Left colon (tissue), 2 donors: ENCODE results near the gene C11orf42. TPM values are rescaled to one million over a fixed set of nuclear protein-coding genes. Genes with fewer than 3 reads are reported as not detected.

Experiments used
- ATAC-seq: fragments of 200-7000 bp; cut with Tn5 transposase; one replicate; pipeline ENCODE4 v1.9.1; 2020; ENCODE audit warnings: mild to moderate bottlenecking, moderate library complexity
- DNase-seq, 2 donors: peaks; one replicate each; pipeline ENCODE4 v3.0.0-alpha.2; 2020
- intact Hi-C, 2 donors: fragments of 100-400 bp; cut with DNase I in 1 of 2; cut with micrococcal nuclease in 1 of 2; formaldehyde crosslinking; loops; one replicate each; pipeline versions ENCODE4 v1.11.2 to v1.14.0; 2022; cut with DNase I, micrococcal nuclease
- long read RNA-seq: library from polyadenylated mRNA; unstranded; transcript quantifications from one replicate; pipeline ENCODE4 v2.0.0, GENCODE V29; 2021
- total RNA-seq, 2 donors: library from RNA; stranded (reverse); fragmentation: NEBNext Ultra II Directional; extraction: Animal tissue kit (Norgen Biotek cat#: 25700); gene quantifications; one replicate each; pipeline ENCODE4 v1.2.1, GENCODE V29; 2021
- donor health status: DM: no; HTN: no; CAD: no.
- donor health status: DM: yes; HTN: yes; CAD: no.

C11orf42 gene, protein sequence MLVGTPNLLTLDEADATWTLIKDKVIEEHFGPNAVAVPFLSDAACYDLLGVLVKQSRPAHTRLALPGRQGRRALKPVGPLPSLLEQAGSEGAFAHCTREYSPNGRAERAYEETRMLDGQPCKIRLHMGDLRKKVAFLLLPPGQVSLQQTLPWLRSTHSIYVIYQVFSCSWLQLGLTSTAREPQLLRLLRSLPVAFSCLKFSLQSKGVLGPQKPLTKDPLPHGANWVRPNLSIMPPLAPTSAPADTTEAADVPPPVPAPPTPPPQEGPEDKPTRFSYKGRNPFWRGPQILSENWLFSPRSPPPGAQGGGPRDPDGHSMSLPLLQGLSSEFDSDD
- total RNA-seq = not detected
- long read RNA-seq = 0 reads

DNA sequence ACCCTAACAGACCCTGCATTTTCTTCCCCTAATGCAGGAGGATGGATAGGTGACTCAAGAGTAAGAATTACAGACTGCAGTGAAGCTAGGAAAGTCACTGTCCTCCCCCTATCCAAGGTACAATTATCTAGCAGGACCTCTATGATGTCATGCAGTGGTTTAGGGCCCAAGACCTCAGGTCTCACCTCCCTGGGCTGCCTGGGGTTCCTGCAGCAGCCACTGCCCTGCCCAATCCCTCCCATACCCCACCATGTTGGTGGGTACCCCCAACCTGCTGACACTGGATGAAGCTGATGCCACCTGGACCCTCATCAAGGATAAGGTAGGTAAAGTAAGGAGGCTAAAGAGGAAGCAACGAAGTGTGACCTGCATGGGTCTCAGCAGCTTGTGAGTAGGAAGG is at the start of gene C11orf42:
Gene C11orf42, plus strand, starts transcription at position 192 of the 400 bp plus-strand sequence. Its CDS starts 59 bp downstream, at position 251.
- ATAC-seq (no peak), DNase-seq (no peak)
- intact Hi-C loops = no loop called here

- DNase-seq (no peak), ATAC-seq (no peak)
- intact Hi-C loops = no loop called here
These were observed 48.6 kb upstream of the C11orf42 start for GRCh38 chr11:6156628-6157359.

DNA sequence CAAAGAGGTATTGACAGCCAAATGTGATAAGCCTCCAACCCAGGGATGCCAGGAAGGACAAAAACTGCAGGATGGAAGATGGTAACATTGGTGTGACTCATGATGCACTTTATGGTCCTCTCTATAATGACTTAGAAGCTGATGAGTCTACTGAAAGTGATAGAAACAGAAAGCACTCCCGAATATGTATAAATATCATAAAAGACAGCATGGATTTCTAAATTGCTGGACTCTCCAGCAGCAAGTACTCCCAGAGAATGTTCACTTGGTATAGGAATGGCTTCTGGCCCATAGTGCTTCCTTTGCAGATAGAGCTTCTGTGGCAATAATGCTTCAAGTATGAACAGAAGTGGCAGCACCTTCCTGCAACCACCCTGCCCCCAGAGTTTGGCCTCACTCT is 35.1 kb upstream of the C11orf42 start, which contains the start of gene OR52B2:
Gene OR52B2, minus strand, starts transcription at position 101 of the 400 bp plus-strand sequence. Its CDS starts 0 bp downstream, at position 101.
- DNase-seq (no peak), ATAC-seq (no peak)
- intact Hi-C loops = no loop called here

DNA sequence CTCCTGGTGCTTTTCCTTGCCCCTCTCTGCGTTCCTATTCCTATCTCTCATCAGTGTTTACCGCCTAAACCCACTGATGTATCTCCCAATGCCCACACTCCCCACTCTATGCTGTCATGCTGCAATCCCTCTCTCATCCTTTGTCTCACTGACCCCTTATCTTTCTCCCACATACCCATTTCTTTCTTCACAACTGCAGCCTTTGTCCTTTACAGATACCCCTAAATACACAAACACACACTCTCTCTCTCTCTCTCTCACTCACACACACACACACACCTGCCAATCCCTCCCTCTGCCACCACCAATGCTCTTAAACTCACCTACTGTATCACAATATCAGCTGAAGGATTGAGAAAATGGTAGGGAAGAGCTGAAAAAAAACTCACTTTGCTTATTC is 29.9 kb upstream of the C11orf42 start:
- DNase-seq = no peak
- intact Hi-C loops = no loop called here
- no peak for ATAC-seq

DNA sequence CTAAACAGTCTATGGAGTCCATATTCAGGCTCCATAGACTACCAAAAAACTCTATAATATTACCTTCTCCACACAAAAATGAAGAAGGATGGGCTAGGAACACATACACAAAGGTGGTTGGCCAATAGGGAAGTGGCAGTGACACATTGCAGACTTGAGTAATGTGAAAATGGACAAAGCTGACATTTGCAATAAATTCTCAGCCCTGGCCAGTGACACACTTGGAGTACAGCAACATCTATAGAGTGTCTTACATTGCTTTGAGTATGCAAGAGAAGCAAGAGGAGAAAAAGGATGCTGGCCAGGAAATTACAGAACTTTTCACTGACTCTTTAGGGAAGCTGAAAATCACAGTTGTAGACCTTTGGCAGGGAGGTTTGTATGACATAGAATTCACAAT is 13.6 kb upstream of the C11orf42 start:
- no peak for DNase-seq
- intact Hi-C loops = no loop called here
- no peak for ATAC-seq

- DNase-seq (no peak), ATAC-seq (no peak)
- intact Hi-C loops = no loop called here
These were observed 11.2 kb upstream of the C11orf42 start for GRCh38 chr11:6194065-6194581.

DNA sequence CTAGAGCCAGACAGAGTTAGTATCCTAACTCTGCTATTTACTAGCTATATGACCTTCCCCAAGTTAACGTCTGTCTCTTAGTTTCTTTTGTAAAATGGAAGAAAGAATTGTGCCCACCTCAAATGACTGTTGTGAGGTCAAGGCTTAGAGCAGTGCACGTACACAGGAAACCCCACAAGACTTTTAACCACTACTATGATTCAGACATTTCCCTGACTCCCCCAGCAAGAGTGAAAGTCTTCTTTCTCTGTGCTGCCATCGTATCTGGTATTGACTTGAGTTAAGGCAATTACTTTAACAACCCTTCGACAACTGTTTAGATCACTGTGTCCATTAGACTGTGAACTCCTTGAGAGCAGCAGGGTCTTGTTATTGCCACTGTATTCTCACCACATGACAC is 9.0 kb upstream of the C11orf42 start:
- intact Hi-C loops = no loop called here
- ATAC-seq = no peak
- no peak for DNase-seq

GRCh38 chr11:6197466-6198200 is 7.7 kb upstream of the C11orf42 start:
- intact Hi-C loops = no loop called here
- ATAC-seq = no peak

DNA sequence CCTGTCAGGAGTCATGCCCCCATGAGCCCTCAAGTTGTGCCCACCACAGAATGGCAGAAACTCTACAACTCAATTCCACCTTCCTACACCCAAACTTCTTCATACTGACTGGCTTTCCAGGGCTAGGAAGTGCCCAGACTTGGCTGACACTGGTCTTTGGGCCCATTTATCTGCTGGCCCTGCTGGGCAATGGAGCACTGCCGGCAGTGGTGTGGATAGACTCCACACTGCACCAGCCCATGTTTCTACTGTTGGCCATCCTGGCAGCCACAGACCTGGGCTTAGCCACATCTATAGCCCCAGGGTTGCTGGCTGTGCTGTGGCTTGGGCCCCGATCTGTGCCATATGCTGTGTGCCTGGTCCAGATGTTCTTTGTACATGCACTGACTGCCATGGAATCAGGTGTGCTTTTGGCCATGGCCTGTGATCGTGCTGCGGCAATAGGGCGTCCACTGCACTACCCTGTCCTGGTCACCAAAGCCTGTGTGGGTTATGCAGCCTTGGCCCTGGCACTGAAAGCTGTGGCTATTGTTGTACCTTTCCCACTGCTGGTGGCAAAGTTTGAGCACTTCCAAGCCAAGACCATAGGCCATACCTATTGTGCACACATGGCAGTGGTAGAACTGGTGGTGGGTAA is 6.1 kb upstream of the C11orf42 start, which contains the start of gene OR52W1:
Gene OR52W1, plus strand, starts transcription at position 51 of the 637 bp plus-strand sequence. Its CDS starts 0 bp downstream, at position 51.
- intact Hi-C loops = no loop called here

More at GRCh38 chr11:6197466-6198200, 7.7 kb upstream of the C11orf42 start:
- DNase-seq = no peak

GRCh38 chr11:6200975-6201374 is 4.4 kb upstream of the C11orf42 start:
- intact Hi-C loops = no loop called here
- peak; percentile 28 to 47 for DNase-seq
- ATAC-seq = no peak

More for the DNA sequence above, 6.1 kb upstream of the C11orf42 start, which contains the start of gene OR52W1:
- DNase-seq (no peak), ATAC-seq (no peak)

DNA sequence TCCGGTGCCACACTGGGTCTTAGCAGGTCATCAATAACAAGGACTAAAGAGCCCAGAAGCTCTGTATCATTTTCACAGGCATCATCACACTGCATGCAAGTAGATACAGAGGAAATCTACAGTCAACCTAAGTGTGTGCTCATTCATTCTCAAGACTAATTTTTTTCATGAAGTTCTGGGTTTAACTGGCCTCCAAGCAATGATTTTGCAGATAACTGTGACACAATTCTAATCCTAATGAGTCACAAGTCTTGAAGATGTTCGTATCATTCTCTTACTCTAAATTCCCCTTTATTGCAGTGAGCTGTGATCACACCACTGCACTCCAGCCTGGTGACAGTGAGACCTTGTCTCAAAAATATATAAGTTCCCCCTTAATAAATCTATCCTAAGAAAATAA is 3.9 kb upstream of the C11orf42 start:
- intact Hi-C loops = no loop called here
- DNase-seq = no peak
- peak; percentile 12 for ATAC-seq

- intact Hi-C loops = no loop called here
- DNase-seq = no peak
- ATAC-seq = no peak
These were observed 3.3 kb upstream of the C11orf42 start for GRCh38 chr11:6202041-6202440.

- intact Hi-C loops = no loop called here
- ATAC-seq = no peak
- DNase-seq = no peak
These were observed 2.0 kb upstream of the C11orf42 start for GRCh38 chr11:6203327-6203726.

GRCh38 chr11:6204706-6205105 is 651 bp upstream of the C11orf42 start:
- intact Hi-C loops = no loop called here
- DNase-seq (no peak), ATAC-seq (no peak)

DNA sequence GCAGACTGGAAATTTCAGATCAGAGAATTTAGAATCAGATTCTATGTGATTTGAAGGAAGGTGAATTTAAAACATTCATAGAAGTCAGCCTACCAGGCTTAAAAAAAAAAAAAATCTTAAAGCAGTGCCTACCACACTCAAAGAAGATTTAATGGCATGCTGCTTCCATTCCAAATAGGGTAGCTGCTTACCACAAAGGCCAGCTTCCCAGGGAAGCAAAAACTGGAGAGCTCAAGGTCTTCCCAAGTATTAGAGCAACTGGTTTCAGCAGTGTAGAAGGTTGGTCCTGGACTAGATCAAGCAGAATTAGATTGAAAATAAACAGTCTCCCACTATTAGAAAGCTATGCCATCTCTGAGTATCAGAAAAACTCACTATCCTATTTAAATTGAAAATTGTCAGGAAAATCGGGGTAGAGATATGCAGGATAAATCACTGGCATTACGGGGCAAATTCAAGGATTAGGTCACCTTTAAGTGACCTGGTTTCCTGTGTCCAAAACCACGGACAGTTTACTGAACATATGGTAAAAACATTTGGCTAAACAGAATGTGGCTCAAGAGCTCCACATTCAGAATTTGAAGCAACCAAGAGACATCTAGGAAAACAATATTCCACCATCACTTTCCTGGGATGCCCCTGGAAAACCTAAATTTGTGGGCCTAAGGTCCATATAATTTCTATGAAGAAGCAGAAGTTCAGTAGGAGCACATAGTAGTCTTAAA is 1.3 kb downstream of the C11orf42 start:
- ATAC-seq = no peak
- intact Hi-C loops = no loop called here
- DNase-seq = no peak

DNA sequence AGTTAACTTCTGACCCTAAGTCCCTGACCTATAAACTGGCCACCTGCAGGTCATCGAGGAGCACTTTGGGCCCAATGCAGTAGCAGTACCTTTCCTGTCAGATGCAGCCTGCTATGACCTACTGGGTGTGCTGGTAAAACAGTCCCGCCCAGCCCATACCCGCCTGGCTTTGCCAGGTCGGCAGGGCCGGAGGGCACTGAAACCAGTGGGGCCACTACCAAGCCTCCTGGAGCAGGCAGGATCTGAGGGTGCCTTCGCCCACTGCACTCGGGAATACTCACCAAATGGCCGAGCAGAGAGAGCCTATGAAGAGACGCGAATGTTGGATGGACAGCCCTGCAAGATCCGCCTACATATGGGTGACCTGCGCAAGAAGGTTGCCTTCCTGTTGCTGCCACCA is 4.4 kb downstream of the C11orf42 start:
- DNase-seq = no peak
- peak; percentile 22 for ATAC-seq
- intact Hi-C loops = no loop called here

- peak; percentile 13 for ATAC-seq
- no peak for DNase-seq
- intact Hi-C loops = no loop called here
These were observed 5.1 kb downstream of the C11orf42 start for GRCh38 chr11:6210274-6210955.

DNA sequence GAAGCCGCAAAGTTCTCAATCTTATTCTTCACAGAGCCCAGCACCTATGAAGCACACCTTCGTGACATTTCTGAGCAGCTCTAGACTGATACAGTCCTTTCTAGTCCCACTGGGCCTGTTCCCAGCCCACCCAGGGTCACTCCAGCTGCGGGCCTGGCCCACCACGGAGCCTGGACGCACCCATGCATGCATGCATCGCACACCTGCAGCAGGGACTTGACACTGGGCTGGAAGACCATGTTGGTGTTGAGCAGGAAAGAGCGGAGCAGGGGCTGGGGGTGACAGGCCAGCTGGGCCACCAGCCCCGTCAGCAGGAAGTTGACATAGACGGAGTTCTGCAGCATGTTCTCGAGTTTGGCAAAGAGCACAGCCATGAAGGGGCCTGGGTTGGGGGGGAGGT is 9.2 kb downstream of the C11orf42 start:
- intact Hi-C loops = no loop called here
- DNase-seq = no peak
- ATAC-seq = no peak
